Epithelial cell of prostate (primary cell): ENCODE data around the gene GPR137C.

Experiments used
- DNase-seq: peaks from one replicate; pipeline ENCODE4 v3.0.0-alpha.2; 2011; ENCODE audit warnings: low read depth, low spot score
- H3K27ac ChIP-seq: fragments of 450-650 bp; 2 replicates; pipeline ENCODE4 v1.5.1; 2017; ENCODE audit warnings: mild to moderate bottlenecking

GPR137C gene, protein sequence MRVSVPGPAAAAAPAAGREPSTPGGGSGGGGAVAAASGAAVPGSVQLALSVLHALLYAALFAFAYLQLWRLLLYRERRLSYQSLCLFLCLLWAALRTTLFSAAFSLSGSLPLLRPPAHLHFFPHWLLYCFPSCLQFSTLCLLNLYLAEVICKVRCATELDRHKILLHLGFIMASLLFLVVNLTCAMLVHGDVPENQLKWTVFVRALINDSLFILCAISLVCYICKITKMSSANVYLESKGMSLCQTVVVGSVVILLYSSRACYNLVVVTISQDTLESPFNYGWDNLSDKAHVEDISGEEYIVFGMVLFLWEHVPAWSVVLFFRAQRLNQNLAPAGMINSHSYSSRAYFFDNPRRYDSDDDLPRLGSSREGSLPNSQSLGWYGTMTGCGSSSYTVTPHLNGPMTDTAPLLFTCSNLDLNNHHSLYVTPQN

DNA sequence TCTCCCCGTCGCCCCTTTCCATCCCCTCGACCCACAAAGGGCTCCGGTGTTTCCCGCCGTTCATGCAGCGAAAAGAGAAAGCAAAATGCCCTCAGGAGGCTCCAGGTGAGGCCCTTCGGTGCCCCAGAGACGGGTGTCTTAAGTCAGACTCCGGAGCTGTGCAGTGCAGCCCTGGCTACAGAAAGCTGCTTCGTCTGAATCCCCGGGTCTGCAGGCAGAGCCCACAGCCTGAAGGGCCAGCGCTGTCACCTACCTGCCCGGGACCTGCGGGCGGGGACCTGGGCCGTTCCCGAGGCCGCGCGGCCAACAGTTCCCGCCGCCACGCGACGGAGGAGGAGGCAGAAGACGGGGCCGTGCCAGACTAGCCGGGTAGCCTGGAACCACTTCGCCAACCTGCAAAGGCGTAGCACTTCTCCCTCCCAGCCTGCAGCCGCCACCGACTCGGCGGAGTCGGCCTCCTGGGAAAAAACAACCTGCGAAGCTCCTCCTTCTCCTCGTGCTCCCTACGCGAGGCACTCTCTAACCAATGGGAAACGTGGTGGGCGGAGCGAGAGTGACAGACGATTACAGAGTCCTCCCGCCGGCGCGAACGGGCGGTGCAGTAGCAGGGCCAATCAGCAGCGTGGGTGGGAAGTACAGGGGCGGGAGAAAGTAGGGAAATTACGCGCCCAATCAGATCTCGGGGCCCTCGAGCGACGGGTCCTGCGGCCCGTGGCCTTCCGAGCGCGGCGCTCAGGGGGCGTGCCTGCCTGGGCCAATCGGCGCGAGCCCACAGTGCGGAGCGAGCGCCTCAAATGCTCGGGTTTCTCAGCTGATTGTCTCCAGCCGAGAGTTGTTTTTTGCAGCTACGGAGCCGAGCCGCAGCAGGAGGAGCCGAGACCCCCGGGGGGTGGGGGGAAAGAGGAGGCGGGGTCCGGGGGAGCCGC, at the start of gene GPR137C, which contains the start of gene TXNDC16:
Gene GPR137C, plus strand, starts transcription at position 774 of the 926 bp plus-strand sequence. CDS start 312 bp downstream, outside the sequence.
Gene TXNDC16, minus strand, starts transcription at position 443 of the 926 bp plus-strand sequence. CDS start 8,948 bp downstream, outside the sequence.
- peak within 1 kb of the TSS; percentile 33 for H3K27ac ChIP-seq
- DNase-seq = peak; percentile 96

DNA sequence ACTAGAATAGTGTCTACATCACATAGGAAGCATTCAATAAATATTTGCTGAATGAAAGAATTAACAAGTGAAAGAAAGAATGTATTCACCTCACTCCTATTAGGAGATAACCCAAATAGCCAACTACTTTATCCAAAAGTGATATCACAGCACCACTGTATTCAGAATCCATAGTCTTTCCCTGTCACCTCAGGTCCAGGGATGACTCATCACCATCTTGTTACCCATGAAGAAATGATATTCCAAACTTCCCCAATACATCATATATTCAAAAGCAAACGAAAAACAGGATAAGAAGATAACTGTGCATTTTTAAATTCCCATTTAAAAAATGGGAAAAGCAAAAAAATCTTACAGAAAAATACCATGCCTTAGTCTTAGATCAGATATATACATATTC, 39.4 kb upstream of the GPR137C start:
- H3K27ac ChIP-seq = no peak overlapping the region
- no peak for DNase-seq

DNA sequence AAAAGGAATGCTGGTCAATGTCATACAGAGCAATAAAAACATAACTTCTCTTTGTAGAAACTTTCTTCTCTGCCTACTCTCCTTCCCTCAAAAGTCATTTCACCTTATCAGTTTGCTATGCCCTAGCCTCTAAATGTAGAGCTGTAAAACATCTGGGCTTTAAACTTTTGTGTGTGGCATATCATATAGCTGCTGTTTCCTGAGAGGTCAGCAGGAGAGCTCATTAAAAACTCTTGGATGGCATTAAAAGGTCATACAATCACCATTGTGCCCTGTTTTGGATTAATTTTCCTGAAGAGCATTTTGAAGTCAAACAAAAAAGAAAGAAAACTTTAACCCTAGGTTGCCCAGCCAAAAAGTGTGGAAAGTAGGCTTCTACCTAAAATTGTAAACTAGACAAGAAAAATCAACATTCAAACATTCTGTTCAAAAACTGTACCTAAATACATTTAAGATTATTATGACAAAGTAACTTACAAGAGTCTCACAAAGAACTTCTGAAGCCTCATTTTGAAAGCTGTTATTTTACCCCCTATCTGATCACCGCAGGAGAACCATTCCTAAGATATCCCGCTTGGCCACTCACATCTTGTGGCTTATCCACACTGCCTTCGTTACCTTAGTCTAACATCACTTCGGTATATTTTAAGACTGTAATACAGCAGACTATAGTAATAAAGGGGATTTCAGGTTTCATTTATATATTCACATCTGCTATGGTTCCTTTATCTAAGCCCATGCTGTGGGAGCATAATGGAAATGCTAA, 38.4 kb upstream of the GPR137C start:
- no peak overlapping the region for H3K27ac ChIP-seq
- no peak for DNase-seq

DNA sequence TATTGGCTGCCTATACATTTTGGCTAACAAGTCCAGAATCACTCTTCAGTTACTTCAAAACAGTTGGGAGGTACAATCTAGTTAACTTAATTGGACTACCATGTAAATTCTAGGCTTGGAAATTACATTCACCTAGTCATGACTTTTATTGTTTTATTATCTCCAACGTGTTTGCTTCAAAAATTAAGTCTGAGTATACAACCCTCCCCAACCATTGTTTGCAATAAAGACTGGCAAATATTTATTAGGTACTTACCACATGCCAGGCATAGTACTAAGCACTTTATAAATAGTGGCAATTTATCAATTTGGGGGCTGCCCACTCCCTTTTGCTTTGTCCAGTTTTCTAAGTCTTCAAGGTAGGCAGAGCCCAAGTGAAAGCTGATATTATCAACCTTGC, 30.6 kb upstream of the GPR137C start:
- H3K27ac ChIP-seq = no peak overlapping the region
- DNase-seq = no peak

DNA sequence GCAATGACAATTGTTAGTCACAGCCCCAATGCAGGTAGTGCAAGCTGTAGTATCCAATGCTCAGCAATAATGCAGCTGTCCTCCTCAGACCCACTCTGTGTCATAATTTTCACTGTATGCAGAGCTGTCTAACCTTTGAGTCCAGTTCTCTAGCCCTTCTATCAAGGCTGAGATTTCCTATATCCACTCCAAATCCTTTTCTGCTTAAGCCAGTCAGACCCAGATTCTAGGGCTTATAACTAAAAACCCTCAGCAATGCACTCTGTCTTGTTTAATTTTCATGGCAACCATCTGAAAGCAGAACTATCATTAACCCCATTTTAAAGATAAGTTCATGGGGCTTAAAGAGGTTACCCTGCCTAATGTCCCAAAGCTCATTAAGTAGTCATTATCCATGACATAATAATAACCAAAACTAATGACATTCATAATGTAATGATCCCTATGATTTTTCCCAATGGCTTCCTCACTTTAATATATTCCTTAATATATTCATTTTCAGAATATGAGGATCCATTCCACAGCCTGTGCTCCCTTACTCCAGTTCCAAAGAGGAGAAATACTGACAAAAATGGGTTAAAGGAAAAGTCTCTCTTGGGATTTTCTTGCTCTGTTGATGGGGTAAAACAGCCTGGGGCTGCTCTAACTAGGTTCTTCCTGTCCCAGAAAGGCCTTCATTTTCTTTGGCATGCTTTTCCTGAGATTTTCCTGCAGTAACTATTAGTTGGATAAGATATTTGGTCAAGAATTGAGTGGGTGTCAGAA, 29.9 kb upstream of the GPR137C start:
- no peak for DNase-seq
- H3K27ac ChIP-seq = no peak overlapping the region

DNA sequence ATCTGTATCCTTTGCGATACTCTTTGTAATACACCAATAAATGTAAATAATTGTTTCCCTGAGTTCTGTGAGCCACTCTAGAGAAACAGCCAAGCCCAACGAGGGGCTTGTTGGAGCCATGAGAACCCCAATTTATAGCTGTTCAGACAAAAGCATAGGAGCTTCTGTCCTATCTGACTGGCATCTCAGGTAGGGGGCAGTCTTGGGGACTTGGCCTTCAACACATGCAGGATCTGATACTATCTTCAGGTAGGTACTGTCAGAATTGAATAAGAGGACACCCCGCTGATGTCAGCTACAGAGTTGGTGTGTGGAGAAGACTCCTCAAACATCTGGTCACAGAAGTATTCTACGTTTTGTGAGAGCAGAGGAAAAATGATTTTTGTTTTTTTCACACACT, 25.6 kb upstream of the GPR137C start:
- H3K27ac ChIP-seq = no peak overlapping the region
- no peak for DNase-seq

DNA sequence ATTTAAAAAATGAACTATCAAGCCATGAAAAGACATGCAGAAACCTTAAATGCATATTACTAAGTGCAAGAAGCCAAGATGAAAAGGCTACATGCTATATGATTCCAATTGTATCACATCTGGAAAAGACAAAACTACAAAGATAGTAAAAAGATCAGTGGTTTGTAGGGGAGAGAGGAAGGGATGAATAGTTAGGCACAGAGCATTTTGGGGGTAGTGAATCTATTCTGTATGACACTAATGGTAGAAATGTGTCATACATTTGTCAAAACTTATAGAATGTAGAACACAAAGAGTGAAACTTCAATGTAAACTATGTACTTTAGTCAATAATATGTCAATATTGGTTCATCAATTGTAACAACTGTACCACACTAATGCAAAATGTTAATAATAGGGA, 21.2 kb upstream of the GPR137C start:
- DNase-seq = no peak
- H3K27ac ChIP-seq = no peak overlapping the region

DNA sequence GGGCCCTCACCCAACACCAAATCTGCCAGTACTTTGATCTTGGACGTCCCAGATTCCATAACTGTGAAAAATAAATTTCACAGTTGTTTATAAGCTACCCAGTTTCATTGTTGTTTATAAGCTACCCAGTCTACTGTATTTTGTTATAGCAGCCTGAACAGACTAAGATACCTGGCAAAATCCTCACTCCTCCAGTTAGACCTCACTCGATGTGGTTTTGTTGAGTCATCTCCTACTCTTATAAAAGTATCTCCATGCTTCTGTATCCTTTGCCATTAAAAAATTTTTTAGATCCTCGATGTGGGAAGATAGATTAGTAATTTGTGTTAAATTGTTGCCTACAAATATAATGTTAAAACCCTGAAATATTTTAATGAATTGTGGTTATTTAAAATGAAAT, 16.4 kb upstream of the GPR137C start:
- no peak for DNase-seq
- H3K27ac ChIP-seq = no peak overlapping the region

DNA sequence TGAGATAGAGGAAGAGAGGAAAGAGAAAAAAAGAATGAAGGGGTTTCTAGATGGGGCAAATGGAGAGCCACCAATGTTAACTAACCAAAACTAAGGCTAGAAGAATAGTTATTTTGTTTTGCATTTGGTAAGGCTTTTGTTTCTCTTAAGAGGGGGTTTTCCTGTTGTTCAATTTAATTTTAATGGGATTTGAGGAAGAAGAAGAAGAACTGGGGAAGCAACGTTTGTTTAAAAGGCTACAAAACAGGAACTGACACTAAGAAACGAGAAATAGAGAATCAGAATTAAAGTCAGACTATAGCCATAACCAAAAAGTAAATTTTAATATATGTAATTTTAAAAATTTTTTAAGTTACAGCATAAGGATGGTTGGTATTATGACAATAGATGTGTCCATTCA, 14.0 kb upstream of the GPR137C start:
- DNase-seq = no peak
- H3K27ac ChIP-seq = no peak overlapping the region

DNA sequence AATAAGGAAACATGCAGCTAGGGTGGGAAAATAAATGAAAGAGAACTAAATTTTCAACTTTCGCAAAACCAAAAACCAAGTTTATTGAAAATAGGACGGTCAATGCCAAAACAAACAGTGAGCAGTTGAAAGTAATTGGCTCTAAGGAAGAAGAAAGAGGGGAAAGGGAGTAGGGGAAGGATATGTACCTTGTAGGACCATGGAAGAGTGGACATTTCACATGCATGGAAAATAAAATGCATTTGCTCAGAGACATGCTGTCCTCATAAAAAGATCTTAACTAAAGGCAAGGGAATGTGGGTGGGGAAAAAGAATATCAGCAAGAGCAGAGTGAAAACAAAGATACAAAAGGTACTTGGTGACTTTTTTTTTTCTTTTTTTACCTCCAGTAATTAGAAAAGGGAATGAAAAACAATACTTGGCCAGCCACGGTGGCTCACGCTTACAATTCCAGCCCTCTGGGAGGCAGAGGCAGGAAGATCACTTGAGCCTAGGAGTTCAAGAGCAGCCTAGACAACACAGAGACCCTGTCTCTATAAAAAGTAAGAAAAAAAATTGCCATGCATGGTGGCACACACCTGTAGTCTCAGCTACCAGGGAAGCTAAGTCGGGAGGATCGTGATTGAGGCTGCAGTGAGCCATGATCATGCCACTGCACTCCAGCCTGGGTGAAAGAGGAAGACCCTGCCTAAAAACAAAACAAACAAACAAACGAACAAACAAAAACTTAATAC, 6.9 kb upstream of the GPR137C start:
- DNase-seq = no peak
- H3K27ac ChIP-seq = no peak overlapping the region

DNA sequence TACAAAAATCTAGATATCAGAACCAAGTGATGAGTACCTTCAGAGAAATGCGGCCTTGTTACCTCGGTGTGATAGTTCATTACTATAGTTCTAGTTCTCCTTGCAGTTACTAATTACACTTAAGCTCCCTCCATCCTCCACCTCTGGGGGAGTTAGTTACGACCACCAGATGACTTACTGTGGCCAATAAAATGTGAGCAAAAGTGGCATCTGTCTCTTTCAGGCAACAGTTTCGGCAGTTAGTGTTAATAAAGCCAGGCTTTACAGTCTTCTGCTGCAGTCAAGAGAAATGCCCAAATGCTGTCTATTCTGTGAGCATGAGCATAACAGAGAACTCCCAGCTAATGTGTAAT, 6.3 kb upstream of the GPR137C start:
- H3K27ac ChIP-seq = no peak overlapping the region
- DNase-seq = no peak

DNA sequence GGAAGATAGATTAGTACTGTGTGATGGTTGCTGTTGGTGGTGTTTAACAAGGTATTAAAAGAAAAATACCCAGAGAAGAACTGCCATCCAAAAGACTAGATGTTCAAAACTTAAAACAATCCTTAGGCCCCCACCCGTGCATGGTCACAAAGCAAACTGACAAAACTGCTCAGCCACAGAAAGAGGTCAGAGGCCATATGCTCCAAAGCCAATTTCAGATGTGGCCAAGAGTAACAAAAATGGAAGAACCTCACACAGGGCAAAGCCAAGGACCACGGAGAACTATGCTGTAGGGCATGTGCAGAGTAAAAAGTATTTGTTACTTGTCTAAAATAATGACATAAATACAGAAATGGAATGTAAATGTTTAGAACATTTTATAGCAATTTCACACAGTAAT, 5.6 kb upstream of the GPR137C start:
- DNase-seq = no peak
- no peak overlapping the region for H3K27ac ChIP-seq

DNA sequence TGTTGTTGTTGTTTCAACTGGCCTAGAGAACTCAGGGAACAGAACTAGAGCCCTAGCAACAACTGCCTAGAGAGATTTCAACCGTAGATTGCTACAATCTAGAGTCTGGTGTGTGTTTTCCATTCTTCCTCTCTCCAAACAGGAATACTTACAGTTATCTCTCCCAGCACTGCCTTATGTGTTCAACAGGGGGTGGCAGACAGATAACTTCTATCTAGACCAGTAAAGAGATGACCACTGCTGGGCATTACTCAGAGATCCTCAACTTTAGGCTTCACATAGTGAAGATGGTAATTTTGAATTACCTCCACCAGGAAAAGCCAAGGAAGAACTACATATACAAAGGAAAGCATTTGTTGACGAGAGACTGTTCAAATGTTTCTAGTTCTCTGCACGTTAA, 5.1 kb upstream of the GPR137C start:
- no peak overlapping the region for H3K27ac ChIP-seq
- no peak for DNase-seq

DNA sequence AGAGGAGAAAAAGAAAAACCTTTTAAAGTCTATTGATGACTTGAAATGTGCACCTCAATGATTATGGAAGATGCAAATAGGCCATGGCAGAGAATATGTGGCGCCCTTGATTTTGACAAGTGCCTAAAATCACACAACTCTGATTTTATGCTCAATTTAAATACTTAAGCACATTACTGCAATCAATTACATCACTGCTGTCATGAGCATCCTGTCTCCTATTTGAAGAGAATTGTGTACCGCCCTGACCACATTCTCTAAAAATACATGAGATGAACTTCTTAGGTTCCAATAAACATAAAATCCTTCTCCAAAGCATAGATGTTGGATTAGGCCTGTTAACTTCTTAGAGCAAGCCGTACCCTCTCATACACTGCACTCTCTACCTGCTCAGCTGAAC, 2.0 kb upstream of the GPR137C start:
- DNase-seq = no peak
- H3K27ac ChIP-seq = no peak overlapping the region

DNA sequence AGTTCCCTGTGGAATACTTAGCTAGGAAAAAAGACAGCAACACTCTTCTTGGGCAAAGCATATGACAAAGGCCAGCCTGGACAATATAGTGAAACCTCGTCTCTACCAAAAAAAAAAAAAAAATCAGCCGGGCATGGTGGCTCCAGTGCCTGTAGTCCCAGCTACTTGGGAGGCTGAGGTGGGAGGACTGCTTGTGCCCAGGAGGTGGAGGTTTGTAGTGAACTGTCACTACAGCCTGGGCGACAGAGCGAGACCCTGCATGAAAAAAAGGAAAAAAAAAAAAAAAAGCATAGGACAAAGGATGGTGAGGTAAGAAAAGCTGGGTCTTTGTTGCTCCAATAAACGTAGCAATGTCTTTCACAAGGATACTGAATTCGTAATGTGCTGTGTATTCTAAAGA, 1.4 kb upstream of the GPR137C start:
- DNase-seq = no peak
- H3K27ac ChIP-seq = no peak overlapping the region

DNA sequence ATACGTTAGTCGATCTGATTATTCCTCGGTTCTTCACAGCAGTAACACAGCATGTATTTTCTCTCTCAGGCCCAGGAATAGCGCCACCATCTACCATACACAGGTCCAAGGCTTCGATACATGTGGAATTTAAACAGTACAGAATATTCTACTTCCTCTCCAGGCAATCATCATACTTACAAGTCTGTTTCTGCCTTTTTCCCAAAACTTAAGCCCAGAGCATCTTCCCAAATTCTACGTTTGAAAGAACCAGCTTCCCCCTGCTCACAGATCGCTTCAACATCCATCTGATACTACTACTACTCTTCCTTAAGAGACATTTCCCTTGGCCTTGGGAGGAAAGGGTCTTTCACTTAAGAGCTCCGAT, 957 bp upstream of the GPR137C start:
- H3K27ac ChIP-seq = peak overlapping the region; percentile 33
- no peak for DNase-seq

DNA sequence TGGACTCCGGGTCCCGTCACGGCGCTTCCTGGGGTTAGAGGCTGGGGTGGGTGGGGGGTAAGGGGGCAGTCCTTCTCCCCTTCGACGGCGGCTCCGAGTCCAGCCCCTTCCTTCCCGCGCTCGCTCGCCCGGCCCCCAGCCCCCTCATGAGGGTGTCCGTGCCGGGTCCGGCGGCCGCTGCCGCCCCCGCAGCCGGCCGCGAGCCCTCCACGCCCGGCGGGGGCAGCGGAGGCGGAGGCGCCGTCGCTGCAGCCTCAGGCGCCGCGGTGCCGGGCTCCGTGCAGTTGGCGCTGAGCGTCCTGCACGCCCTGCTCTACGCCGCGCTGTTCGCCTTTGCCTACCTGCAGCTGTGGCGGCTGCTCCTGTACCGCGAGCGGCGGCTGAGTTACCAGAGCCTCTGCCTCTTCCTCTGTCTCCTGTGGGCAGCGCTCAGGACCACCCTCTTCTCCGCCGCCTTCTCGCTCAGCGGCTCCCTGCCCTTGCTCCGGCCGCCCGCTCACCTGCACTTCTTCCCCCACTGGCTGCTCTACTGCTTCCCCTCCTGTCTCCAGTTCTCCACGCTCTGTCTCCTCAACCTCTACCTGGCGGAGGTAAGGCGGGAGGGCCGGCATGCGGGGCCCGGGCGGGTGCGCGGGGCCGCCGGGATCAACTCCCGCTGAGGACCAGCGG, 500 bp downstream of the GPR137C start:
- H3K27ac ChIP-seq = no peak overlapping the region
- DNase-seq = no peak

DNA sequence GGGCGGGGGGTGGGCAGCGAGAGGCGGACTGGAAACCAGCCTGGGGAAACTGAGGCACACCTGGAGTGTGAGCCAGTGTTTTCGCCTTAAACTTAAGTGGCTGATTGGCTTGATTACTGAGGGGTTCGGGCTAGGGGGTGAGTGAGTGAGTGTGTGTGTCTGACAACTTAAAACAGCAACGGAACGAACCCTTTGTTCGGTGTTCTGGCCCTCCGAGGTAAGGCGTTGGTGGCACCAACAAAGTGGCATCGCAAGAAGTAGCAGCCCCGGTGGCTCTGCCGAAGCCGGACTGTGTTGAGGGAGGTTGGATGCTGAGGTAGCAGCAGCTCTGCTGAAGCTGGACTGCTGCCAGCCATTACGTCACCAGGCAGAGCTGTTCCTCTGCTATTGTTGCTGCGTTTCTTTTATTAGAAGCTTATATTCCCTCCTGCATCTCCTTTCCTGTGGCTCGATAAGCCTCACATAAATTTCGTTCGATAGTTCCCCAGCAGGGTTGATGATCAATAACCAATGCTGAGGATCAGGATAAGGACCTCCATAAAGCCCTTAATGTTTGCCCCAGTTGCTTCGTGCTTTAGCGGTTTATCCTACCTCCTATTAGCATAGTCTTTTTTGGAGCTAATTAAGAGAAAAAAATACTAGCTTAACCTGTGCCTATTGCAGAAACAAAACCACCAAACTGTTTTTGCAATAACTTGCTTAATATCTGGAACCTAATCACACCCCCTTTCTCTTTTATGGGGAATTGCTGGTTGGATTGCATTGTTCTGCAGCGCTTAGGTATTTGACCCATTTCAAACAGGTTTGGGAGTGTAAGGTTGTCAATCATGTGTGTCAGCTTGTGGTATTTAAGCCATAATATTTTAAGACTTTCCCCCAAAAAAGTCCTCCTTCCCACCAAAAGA, 1.3 kb downstream of the GPR137C start:
- DNase-seq = peak; percentile 60
- H3K27ac ChIP-seq = no peak overlapping the region
